Glomerular endothelial cell (primary cell): ENCODE data around the gene ALDH3A1. TPM values are rescaled to one million over a fixed set of nuclear protein-coding genes. Genes with fewer than 3 reads are reported as not detected.
"Not testable (repeated sequence)": the region's sequence is repeated elsewhere in the genome, so short reads cannot be mapped to it uniquely, and the experiment has no call there.

Source experiments
- DNase-seq: peaks from one replicate; pipeline ENCODE4 v3.0.0-alpha.2; 2011; ENCODE audit warnings: low read depth, low spot score; ENCODE audit errors: extremely low read depth
- total RNA-seq: library from RNA; depleted of rRNA; stranded (reverse); fragments of >200 nt; gene quantifications from 2 replicates; pipeline ENCODE4 v1.2.3, GENCODE V29; 2015

The ALDH3A1 gene
- not detected in 2 replicates for total RNA-seq

DNA sequence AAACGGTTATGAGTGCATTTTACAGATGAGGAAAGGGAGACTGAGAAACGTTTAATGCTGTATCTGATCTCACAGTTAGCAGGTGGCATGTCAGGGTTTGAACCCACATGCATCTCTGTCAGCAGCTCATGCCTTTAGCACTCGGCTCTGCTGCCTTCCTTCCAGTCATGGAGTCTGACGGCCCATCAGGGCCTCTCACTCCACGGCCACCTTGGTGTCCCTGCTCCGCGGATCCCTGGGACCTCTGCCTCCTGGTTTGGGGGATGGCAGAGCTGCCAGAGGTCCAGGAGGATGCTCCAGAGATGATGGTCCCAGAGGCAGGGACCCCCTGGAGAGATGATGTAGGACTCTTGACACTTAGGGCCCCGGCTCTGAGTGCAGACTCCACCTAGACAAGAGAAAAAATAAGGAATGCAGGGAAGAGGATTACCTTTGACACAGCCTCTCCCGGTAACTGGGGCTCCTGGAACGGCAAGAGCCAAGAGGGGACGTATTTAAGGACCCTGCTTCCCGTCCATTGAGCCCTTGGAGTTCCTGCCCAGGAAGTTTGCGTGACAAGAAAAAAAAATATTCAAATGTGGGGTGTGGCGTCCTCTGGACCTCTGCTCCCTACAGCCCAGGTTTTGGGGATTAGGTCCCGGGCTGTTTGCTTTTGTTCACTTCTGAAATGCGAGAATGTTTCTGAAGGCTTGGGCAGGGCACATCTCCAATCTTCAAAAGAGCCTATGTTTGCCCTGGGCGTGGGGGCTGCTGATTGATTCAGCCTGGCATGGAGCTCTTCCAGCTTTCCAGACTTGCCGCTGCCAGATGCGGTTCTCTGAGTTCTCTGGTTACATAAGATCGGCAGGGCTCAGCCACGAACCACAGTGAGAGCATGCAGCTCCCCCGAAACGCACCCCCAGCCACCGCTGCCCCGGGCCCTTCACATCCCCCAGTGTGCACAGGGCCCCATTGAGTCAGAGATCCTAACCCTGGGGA is at the start of gene ALDH3A1:
Gene ALDH3A1, minus strand, starts transcription at position 470 of the 978 bp plus-strand sequence. CDS start 3,169 bp downstream, outside the sequence.
- no peak for DNase-seq

DNA sequence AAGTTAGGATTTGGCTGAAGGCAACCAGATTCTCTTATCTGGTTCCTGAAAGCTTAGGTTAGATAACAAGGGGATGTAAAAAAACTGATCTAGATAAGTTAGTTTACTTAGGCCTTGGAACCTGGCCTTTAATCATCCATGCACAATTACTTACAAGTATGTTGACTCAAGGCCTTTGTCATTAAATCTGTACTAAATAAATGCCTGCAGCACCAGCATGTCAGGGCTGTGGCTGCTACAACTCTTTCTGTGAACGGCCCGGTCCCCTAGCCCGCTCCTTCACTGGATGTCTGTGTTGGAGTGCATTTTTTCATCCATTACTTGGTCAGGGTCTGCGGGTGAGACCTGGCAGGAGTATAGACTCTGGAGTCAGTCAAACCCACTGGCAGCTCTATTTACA is 48.4 kb upstream of the ALDH3A1 start:
- no peak for DNase-seq

GRCh38 chr17:19791918-19792550 is 43.9 kb upstream of the ALDH3A1 start:
- no peak for DNase-seq

- DNase-seq: no peak
Observed at GRCh38 chr17:19787733-19788357, 39.7 kb upstream of the ALDH3A1 start.

DNA sequence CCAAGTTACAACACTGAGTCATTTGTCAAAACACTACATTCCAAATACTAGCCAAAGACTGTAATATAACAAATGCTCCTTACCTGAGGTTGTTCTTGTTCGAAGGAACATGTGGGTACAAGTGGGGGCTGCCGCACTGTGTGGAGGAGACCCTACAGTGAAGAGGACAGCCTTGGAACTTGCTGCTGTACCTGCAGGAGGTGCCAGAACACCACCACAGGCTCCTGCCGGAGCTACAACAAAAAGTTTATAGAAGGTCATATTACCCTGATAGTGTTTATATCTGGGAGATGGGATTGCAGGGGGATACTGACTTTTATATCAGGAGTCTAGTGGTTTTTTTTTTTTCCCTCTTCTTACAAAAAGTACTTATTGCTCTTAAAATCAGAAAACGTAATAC is 37.8 kb upstream of the ALDH3A1 start:
- no peak for DNase-seq

GRCh38 chr17:19781488-19782458 is 33.7 kb upstream of the ALDH3A1 start:
- DNase-seq: no peak

DNA sequence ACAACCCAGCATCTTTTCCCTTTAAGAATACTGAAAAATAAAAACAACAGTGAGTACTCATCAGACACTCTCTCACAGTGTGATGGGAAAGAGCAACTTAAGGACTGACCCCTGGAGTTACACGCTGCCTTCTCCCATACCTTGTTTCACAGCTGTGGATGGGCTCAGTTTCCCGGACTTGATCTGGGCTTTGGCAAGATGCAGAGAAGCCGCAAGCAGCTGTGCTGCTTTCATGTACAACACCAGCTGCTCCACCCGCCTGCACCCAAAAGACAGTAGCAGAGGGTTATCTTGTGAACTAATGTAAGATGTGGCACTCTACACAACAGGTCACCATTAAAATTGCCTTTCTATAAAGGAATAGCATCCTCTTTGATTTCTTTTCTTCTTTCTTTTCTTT is 32.7 kb upstream of the ALDH3A1 start:
- DNase-seq: no peak

DNA sequence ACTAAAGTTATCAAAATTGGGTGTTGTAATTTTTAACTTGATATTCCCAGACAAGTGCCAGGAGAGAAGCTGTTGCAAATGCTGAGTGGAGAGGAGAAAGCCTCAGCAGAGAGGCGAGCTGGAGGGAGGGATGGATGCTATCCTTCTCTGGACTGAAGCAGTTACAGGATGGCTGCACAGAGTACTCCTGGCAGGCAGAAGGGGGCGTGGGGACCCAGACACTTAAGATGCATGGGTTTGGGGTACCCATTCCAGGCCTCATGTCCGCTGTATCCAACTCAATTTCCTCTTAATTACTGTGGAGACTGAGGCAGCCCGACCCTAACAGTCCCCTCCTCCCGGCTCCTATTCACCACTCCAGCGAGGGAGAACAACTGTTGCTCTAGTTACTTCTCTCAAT is 25.4 kb upstream of the ALDH3A1 start:
- no peak for DNase-seq

GRCh38 chr17:19771971-19772630 is 24.0 kb upstream of the ALDH3A1 start:
- no peak for DNase-seq

DNA sequence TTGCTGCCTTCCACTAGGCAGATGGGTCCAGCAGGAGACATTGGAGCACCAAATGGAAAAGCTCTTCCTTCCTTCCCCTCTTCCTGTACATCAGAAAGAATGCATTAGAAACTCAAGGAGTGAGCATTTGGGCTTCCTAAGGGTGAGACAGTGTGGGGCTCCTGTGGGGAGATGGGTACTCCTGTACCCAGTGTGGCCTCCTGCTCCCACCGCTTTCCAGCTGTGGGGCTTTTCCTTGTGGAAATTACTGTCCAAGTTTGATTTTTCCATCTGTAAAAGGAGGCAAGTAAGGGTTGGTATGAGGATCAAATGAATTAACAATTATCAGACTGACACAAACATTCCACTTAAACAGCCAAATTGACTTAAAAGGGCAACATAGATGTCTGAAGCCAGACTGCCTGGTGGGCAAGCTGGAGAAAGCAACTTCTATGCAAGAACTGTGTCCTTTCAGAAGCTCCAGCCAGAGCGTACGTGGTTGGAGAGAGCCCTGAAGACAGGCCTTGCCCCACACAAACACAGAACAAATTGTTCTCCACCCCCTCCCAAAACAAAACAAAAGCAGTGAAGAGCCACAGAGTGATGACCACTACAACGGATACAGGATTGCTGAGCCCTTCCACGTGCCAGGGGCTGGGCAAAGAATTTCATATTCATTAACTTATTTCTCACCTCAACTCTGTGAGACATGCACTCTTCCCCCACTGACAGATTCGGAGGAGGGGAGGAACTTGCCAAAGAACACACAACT is 23.1 kb upstream of the ALDH3A1 start:
- DNase-seq: no peak

GRCh38 chr17:19769946-19770652 is 22.0 kb upstream of the ALDH3A1 start:
- no peak for DNase-seq

DNA sequence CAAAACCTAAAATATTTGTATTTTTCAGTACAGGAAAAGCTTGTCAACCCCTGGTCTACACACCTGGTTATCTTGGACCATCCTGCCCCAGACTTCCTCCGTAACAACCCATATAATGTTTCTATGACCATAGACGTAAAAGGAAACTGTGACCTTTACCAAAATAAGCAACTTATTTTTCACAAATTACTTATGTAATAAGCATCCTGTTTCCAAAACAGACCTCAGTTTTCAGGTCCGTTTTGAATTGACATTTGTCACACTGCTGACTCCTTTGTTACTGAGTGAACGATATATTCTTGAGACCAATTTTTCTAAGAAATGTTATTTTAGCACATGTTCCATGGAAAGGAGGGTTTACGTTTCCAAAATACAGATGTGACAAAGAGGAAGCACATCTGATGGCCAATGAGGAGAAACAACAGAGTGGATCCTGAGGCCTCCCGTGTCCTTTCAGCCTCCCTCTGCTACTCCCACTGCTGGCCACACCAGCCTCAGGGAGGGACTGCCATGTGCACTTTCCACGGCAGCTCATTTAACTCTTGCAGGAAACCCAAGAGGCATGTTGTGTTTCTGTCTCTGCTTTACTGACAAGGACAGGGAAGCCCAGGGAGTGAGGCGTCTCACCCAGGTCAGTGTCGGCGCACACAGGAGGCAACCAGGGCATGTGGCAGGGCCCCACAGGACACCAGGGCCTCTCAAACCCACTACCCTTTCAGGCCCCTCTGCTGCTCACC is 20.1 kb upstream of the ALDH3A1 start:
- no peak for DNase-seq

GRCh38 chr17:19766421-19767270 is 18.5 kb upstream of the ALDH3A1 start:
- no peak for DNase-seq

DNA sequence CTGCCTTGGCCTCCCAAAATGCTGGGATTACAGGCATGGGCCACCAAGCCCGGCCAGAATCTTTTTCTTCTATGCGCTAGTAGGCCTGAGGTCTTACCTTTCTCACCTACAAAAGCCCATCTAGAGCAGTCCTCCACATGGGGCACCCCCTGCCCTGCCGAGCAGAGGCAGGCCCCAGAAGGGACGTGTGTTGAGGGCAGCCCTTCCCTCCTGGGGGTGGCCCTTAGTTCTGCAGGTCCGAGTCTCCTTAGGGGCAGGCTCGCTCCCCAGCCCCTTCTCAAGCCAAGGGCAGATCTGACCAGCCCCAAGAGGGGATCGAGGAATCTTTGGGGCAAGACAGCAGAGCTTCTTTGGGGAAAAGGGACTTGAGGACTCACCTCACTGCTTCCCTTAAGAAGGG is 17.9 kb upstream of the ALDH3A1 start:
- DNase-seq: no peak

- not testable (repeated sequence) for DNase-seq
Observed at GRCh38 chr17:19763991-19764390, 15.9 kb upstream of the ALDH3A1 start.

DNA sequence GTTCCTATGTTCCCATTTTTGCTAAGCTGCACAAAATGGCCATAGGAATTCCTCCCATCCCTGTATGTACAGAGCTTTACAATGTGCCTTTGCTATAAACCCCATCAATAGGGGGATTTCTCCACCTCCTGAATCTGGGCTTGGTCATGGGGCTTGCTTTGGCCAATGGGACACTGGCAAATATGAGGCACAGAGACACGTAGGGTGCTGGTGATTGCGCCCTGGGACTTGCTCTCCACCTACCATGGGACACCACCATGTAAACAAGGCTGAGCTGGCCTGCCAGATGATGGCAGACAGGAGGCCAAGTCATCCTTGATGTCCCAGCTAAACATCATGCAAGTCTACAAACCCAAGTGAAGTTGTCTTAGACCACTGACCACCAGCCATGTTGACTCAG is 15.3 kb upstream of the ALDH3A1 start:
- no peak for DNase-seq

GRCh38 chr17:19762515-19762961 is 14.4 kb upstream of the ALDH3A1 start:
- no peak for DNase-seq
